H9 (cell line): ENCODE data around the gene TPP2. TPM values are rescaled to one million over a fixed set of nuclear protein-coding genes. Genes with fewer than 3 reads are reported as not detected.
A peak's percentile ranks its signal among the peaks of the same experiment; 100 is the strongest.

Source experiments
- DNase-seq: peaks from one replicate; pipeline ENCODE4 v3.0.0-alpha.2; 2017
- H2AFZ ChIP-seq: one replicate; pipeline ENCODE4 v1.6.1; 2013; ENCODE audit warnings: mild to moderate bottlenecking, low read length, control low read depth, moderate library complexity
- H2AK5ac ChIP-seq: 2 replicates; pipeline ENCODE4 v1.6.1; 2013; ENCODE audit warnings: low read length, control low read depth, mixed read lengths; ENCODE audit not compliant: insufficient read length
- H2BK120ac ChIP-seq: one replicate; pipeline ENCODE4 v1.6.1; 2013; ENCODE audit warnings: low read depth, mild to moderate bottlenecking, low read length, control low read depth, inconsistent platforms; ENCODE audit not compliant: poor library complexity, severe bottlenecking
- H2BK12ac ChIP-seq: 2 replicates; pipeline ENCODE4 v1.6.1; 2013; ENCODE audit warnings: low read length, control low read depth, mixed read lengths, low read depth; ENCODE audit not compliant: insufficient read length
- H2BK15ac ChIP-seq: 2 replicates; pipeline ENCODE4 v1.6.1; 2013; ENCODE audit warnings: low read depth, low read length, control low read depth
- H2BK20ac ChIP-seq: one replicate; pipeline ENCODE4 v1.6.1; 2013; ENCODE audit warnings: low read depth, mild to moderate bottlenecking, low read length, control low read depth, inconsistent platforms; ENCODE audit not compliant: poor library complexity, severe bottlenecking
- H2BK5ac ChIP-seq: 2 replicates; pipeline ENCODE4 v1.6.1; 2013; ENCODE audit warnings: low read length, control low read depth, mixed read lengths; ENCODE audit not compliant: insufficient read length
- H3K14ac ChIP-seq: 2 replicates; pipeline ENCODE4 v1.6.1; 2013; ENCODE audit warnings: low read length, control low read depth; ENCODE audit not compliant: insufficient read depth
- H3K18ac ChIP-seq: 2 replicates; pipeline ENCODE4 v1.6.1; 2013; ENCODE audit warnings: low read depth, mild to moderate bottlenecking, mixed read lengths, low read length, control low read depth; ENCODE audit not compliant: insufficient read length
- H3K23ac ChIP-seq: 2 replicates; pipeline ENCODE4 v1.6.1; 2013; ENCODE audit warnings: low read length, control low read depth, mixed read lengths, low read depth; ENCODE audit not compliant: insufficient read length
- H3K23me2 ChIP-seq: 2 replicates; pipeline ENCODE4 v1.6.1; 2013; ENCODE audit warnings: low read depth, mild to moderate bottlenecking, mixed read lengths, low read length, control low read depth; ENCODE audit not compliant: insufficient read length, poor library complexity, severe bottlenecking
- H3K27ac ChIP-seq: 2 replicates; pipeline ENCODE4 v1.5.1; 2013; ENCODE audit warnings: low read length, control low read depth, mixed read lengths, low read depth; ENCODE audit not compliant: insufficient read length
- H3K27me3 ChIP-seq: 2 replicates; pipeline ENCODE4 v1.6.1; 2013; ENCODE audit warnings: low read length, control low read depth, inconsistent platforms; ENCODE audit not compliant: insufficient read depth
- H3K4ac ChIP-seq: 2 replicates; pipeline ENCODE4 v1.6.1; 2013; ENCODE audit warnings: low read depth, mild to moderate bottlenecking, control low read depth, inconsistent platforms, low read length, moderate library complexity
- H3K4me1 ChIP-seq: 2 replicates; pipeline ENCODE4 v1.6.1; 2013; ENCODE audit warnings: low read length, control low read depth, inconsistent platforms; ENCODE audit not compliant: insufficient read depth
- H3K4me2 ChIP-seq: 2 replicates; pipeline ENCODE4 v1.6.1; 2013; ENCODE audit warnings: low read length, control low read depth, mixed read lengths; ENCODE audit not compliant: insufficient read length, insufficient read depth
- H3K56ac ChIP-seq: 2 replicates; pipeline ENCODE4 v1.6.1; 2013; ENCODE audit warnings: low read depth, mild to moderate bottlenecking, mixed read lengths, low read length, control low read depth; ENCODE audit not compliant: insufficient read length
- H3K79me1 ChIP-seq: 2 replicates; pipeline ENCODE4 v1.6.1; 2013; ENCODE audit warnings: low read depth, mild to moderate bottlenecking, moderate library complexity, low read length, control low read depth, inconsistent platforms; ENCODE audit not compliant: insufficient read depth, poor library complexity, severe bottlenecking
- H3K79me2 ChIP-seq: 2 replicates; pipeline ENCODE4 v1.6.1; 2013; ENCODE audit warnings: low read length, control low read depth, inconsistent platforms; ENCODE audit not compliant: insufficient read depth
- H3K9ac ChIP-seq: 2 replicates; pipeline ENCODE4 v1.6.1; 2013; ENCODE audit warnings: low read length, control low read depth, mixed read lengths; ENCODE audit not compliant: insufficient read length; ENCODE audit errors: extremely low read depth
- H3K9me3 ChIP-seq: one replicate; pipeline ENCODE4 v1.6.1; 2013; ENCODE audit warnings: low read depth, low read length, inconsistent platforms; ENCODE audit not compliant: control insufficient read depth
- H3T11ph ChIP-seq: one replicate; pipeline ENCODE4 v1.6.1; 2013; ENCODE audit warnings: mild to moderate bottlenecking, low read length, control low read depth, inconsistent platforms
- H4K20me1 ChIP-seq: one replicate; pipeline ENCODE4 v1.6.1; 2013; ENCODE audit not compliant: control insufficient read depth, insufficient read length, insufficient read depth
- H4K5ac ChIP-seq: 2 replicates; pipeline ENCODE4 v1.6.1; 2013; ENCODE audit warnings: low read depth, mild to moderate bottlenecking, mixed read lengths, low read length, control low read depth; ENCODE audit not compliant: insufficient read length
- H4K8ac ChIP-seq: replicated peaks from 2 replicates; pipeline ENCODE4 v1.6.1; 2013; ENCODE audit warnings: low read length, control low read depth, mixed read lengths, low read depth; ENCODE audit not compliant: insufficient read length
- H4K91ac ChIP-seq: 2 replicates; pipeline ENCODE4 v1.6.1; 2013; ENCODE audit warnings: low read depth, mild to moderate bottlenecking, moderate library complexity, mixed read lengths, low read length, control low read depth; ENCODE audit not compliant: insufficient read length
- H3K27ac Mint-ChIP-seq, 3 experiments: 2 replicates in 2 of 3; 3 replicates in 1 of 3; pipeline ENCODE4 v1.8.0; 2020 to 2021; ENCODE audit warnings: mixed read lengths in 3 of 3, mild to moderate bottlenecking in 1 of 3, moderate library complexity in 1 of 3
- H3K27me3 Mint-ChIP-seq: 2 replicates; pipeline ENCODE4 v1.8.0; 2021; ENCODE audit warnings: low read depth, mild to moderate bottlenecking, moderate library complexity, mixed read lengths
- H3K36me3 Mint-ChIP-seq, 3 experiments: 2 replicates in 2 of 3; 3 replicates in 1 of 3; pipeline ENCODE4 v1.8.0; 2020 to 2021; ENCODE audit warnings: low read depth in 3 of 3, mixed read lengths in 3 of 3; ENCODE audit not compliant: insufficient read depth in 1 of 3
- H3K4me1 Mint-ChIP-seq, 2 experiments: 2 replicates each; pipeline ENCODE4 v1.8.0; 2020; ENCODE audit warnings: mixed read lengths in 2 of 2
- H3K4me3 Mint-ChIP-seq, 2 experiments: 2 replicates in 1 of 2; 3 replicates in 1 of 2; pipeline ENCODE4 v1.8.0; 2020 to 2021; ENCODE audit warnings: mild to moderate bottlenecking in 2 of 2, mixed read lengths in 2 of 2, moderate library complexity in 1 of 2
- H3K9me3 Mint-ChIP-seq, 2 experiments: 2 replicates in 1 of 2; 3 replicates in 1 of 2; pipeline ENCODE4 v1.8.0; 2020; ENCODE audit warnings: mild to moderate bottlenecking in 2 of 2, mixed read lengths in 2 of 2, moderate library complexity in 1 of 2
- CTCF ChIP-seq: fragments of 200-600 bp; sonication (generic); conservative IDR thresholded peaks from 3 replicates; pipeline ENCODE4 v1.8.0; 2021; ENCODE audit warnings: antibody characterized with exemption, mild to moderate bottlenecking
- WGBS: extraction: QIAGEN DNeasy Blood & Tissue Kit; methylation state at CpG from one replicate; pipeline ENCODE4 v1.1.7; 2013; ENCODE audit warnings: missing lambda C conversion rate, low lambda C conversion rate, mixed read lengths; ENCODE audit not compliant: insufficient read length; ENCODE audit errors: extremely low coverage; 5-methylcytosine and 5-hydroxymethylcytosine counted together
- total RNA-seq: library from RNA; stranded (reverse); gene quantifications from 2 replicates; pipeline ENCODE4 v1.2.1, GENCODE V29; 2021

The TPP2 gene
- total RNA-seq, 1 experiment from 2014 or later, result 63.5 TPM

- peak overlapping the region in 1 of 3 experiments; percentile 18; a peak in 2 of 7 replicates for H3K27ac Mint-ChIP-seq
These were observed 84.3 kb downstream of the TPP2 start for GRCh38 chr13:102680842-102681740.

More at GRCh38 chr13:102680842-102681740, 84.3 kb downstream of the TPP2 start:
- Histone ChIP-seq H2BK15ac (no peak overlapping the region), H3K27ac (no peak overlapping the region), H3K9ac (no peak overlapping the region), H4K91ac (no peak overlapping the region), H4K5ac (no peak overlapping the region), H3K4ac (no peak overlapping the region), H3K27me3 (no peaks in the 10 kb centered on the region), H3K9me3 (no peaks in the 10 kb centered on the region), H2BK12ac (no peak overlapping the region), H2AK5ac (no peak overlapping the region), H3K4me2 (no peak overlapping the region), H2BK120ac (no peak overlapping the region), H3T11ph (no peak overlapping the region), H3K79me2 (no peaks in the 10 kb centered on the region), H2BK20ac (no peak overlapping the region), H4K8ac (no peak overlapping the region), H3K18ac (no peak overlapping the region), H3K23me2 (no peaks in the 10 kb centered on the region), H3K14ac (no peak overlapping the region), H2AFZ (no peak overlapping the region), H3K23ac (no peak overlapping the region), H3K79me1 (no peaks in the 10 kb centered on the region), H4K20me1 (no peaks in the 10 kb centered on the region), H2BK5ac (no peak overlapping the region), H3K4me1 (no peaks in the 10 kb centered on the region), H3K56ac (no peak overlapping the region)
- Mint-ChIP-seq H3K27me3 (no peaks in the 10 kb centered on the region), H3K36me3 (peaks cover 13 to 30% (median 29%) of the 10 kb centered on the region in 3 experiments; a peak in 6 of 7 replicates), H3K4me3 (no peak overlapping the region), H3K9me3 (no peaks in the 10 kb centered on the region), H3K4me1 (no peaks in the 10 kb centered on the region)
- DNase-seq, result no peak
- no CpG with 5 or more reads among the region's 5 CpGs for WGBS
- TF ChIP-seq CTCF, result no peak
